Thymus (tissue), 11 donors: ENCODE results near the gene ELMOD2. TPM values are rescaled to one million over a fixed set of nuclear protein-coding genes. Genes with fewer than 3 reads are reported as not detected.

Source experiments
- DNase-seq, 9 donors: peaks; one replicate each; pipeline ENCODE4 v3.0.0-alpha.2; 2013; ENCODE audit warnings: low spot score in 9 of 9, low read depth in 6 of 9, missing footprints in 1 of 9
- H3K27ac ChIP-seq, 2 donors: one replicate each; pipeline ENCODE4 v1.5.1; 2013; ENCODE audit warnings: control low read depth in 1 of 2, low read depth in 1 of 2, low read length in 1 of 2, mild to moderate bottlenecking in 1 of 2, moderate library complexity in 1 of 2
- H3K27me3 ChIP-seq, 2 donors: one replicate each; pipeline ENCODE4 v1.5.1; 2013; ENCODE audit warnings: low read length in 1 of 2; ENCODE audit not compliant: control insufficient read depth in 2 of 2, insufficient read depth in 1 of 2
- H3K36me3 ChIP-seq, 2 donors: one replicate each; pipeline ENCODE4 v1.5.1; 2013; ENCODE audit warnings: low read length in 1 of 2, mild to moderate bottlenecking in 1 of 2, moderate library complexity in 1 of 2; ENCODE audit not compliant: control insufficient read depth in 2 of 2, insufficient read depth in 2 of 2
- H3K4me1 ChIP-seq, 2 donors: one replicate each; pipeline ENCODE4 v1.5.1; 2013; ENCODE audit warnings: low read length in 2 of 2; ENCODE audit not compliant: control insufficient read depth in 2 of 2, insufficient read depth in 2 of 2
- H3K4me3 ChIP-seq, 2 donors: one replicate each; pipeline ENCODE4 v1.5.1; 2013; ENCODE audit warnings: low read length in 2 of 2, control low read depth in 1 of 2, mild to moderate bottlenecking in 1 of 2
- H3K9me3 ChIP-seq, 2 donors: one replicate each; pipeline ENCODE4 v1.5.1; 2013; ENCODE audit warnings: low read length in 1 of 2, mild to moderate bottlenecking in 1 of 2; ENCODE audit not compliant: control insufficient read depth in 2 of 2, insufficient read depth in 1 of 2
- WGBS: extraction: QIAGEN DNeasy Blood & Tissue Kit; methylation state at CpG from one replicate; pipeline ENCODE4 v1.1.7; 2013; 5-methylcytosine and 5-hydroxymethylcytosine counted together
- polyA plus RNA-seq: library from polyadenylated mRNA; stranded (reverse); fragments of 200-250 nt; gene quantifications from one replicate; pipeline ENCODE4 v1.2.3, GENCODE V29; 2013
- total RNA-seq: library from RNA; stranded (reverse); fragments of 120-200 nt; gene quantifications from one replicate; pipeline ENCODE4 v1.2.4, GENCODE V29; 2013
- donor health status: healthy.

The ELMOD2 gene
- total and polyA plus RNA-seq, 2 donors: 17.2 to 25.6 TPM

GRCh38 chr4:140568507-140569306 is 44.7 kb downstream of the ELMOD2 start, which contains the start of gene UCP1:
Gene UCP1, minus strand, starts transcription at chr4:140568961. Its CDS starts 232 bp downstream, at chr4:140568729.
- Histone ChIP-seq H3K9me3 (peaks cover 0 to 5% of the 10 kb centered on the region in 2 donors), H3K4me3 (peak within 1 kb of the TSS in 1 of 2 donors; percentile 33), H3K27ac (no peak within 1 kb of the TSS), H3K27me3 (peaks cover 38 to 74% of the 10 kb centered on the region in 2 donors), H3K36me3 (no peaks in the 10 kb centered on the region), H3K4me1 (peaks cover 3 to 13% of the 10 kb centered on the region in 2 donors)
- no peak for DNase-seq
- 3% methylated on average over 69 of the region's 69 CpGs for WGBS

GRCh38 chr4:140569307-140569638 is 45.3 kb downstream of the ELMOD2 start:
- no peak for DNase-seq
- no peaks in the 10 kb centered on the region for H3K36me3 ChIP-seq
- H3K27me3 ChIP-seq: peaks cover 38 to 74% of the 10 kb centered on the region in 2 donors
- H3K4me1 ChIP-seq: peaks cover 3 to 13% of the 10 kb centered on the region in 2 donors
- peaks cover 0 to 5% of the 10 kb centered on the region in 2 donors for H3K9me3 ChIP-seq
- H3K27ac ChIP-seq: no peak overlapping the region
- peak overlapping the region in 1 of 2 donors; percentile 33 for H3K4me3 ChIP-seq
- 60% methylated on average over 7 of the region's 7 CpGs for WGBS

GRCh38 chr4:140571620-140572019 is 47.7 kb downstream of the ELMOD2 start:
- H3K4me1 ChIP-seq: peaks cover 3 to 13% of the 10 kb centered on the region in 2 donors
- H3K4me3 ChIP-seq: no peak overlapping the region
- H3K27ac ChIP-seq: no peak overlapping the region
- H3K9me3 ChIP-seq: peaks cover 0 to 5% of the 10 kb centered on the region in 2 donors
- no peak for DNase-seq
- H3K27me3 ChIP-seq: peaks cover 38 to 71% of the 10 kb centered on the region in 2 donors
- 93% methylated on average over 2 of the region's 2 CpGs for WGBS
- no peaks in the 10 kb centered on the region for H3K36me3 ChIP-seq

- Histone ChIP-seq H3K27me3 (peaks cover 17 to 67% of the 10 kb centered on the region in 2 donors), H3K4me1 (no peaks in the 10 kb centered on the region), H3K36me3 (no peaks in the 10 kb centered on the region), H3K9me3 (peaks cover 0 to 1% of the 10 kb centered on the region in 2 donors), H3K4me3 (no peak overlapping the region), H3K27ac (no peak overlapping the region)
- DNase-seq: no peak
- WGBS: 79% methylated on average over 4 of the region's 4 CpGs
Measured at GRCh38 chr4:140575489-140575888, 51.5 kb downstream of the ELMOD2 start.

- 37% methylated on average over 27 of the region's 27 CpGs for WGBS
- Histone ChIP-seq H3K27me3 (peaks cover 9 to 49% of the 10 kb centered on the region in 2 donors), H3K27ac (no peak overlapping the region), H3K4me3 (no peak overlapping the region), H3K9me3 (peaks cover 0 to 1% of the 10 kb centered on the region in 2 donors), H3K4me1 (no peaks in the 10 kb centered on the region), H3K36me3 (no peaks in the 10 kb centered on the region)
- no peak for DNase-seq
Measured at GRCh38 chr4:140579278-140579677, 55.3 kb downstream of the ELMOD2 start.

GRCh38 chr4:140581078-140581477 is 57.1 kb downstream of the ELMOD2 start:
- H3K27ac ChIP-seq: no peak overlapping the region
- WGBS: 97% methylated on average over 3 of the region's 3 CpGs
- no peak for DNase-seq
- H3K36me3 ChIP-seq: no peaks in the 10 kb centered on the region
- peaks cover 0 to 1% of the 10 kb centered on the region in 2 donors for H3K9me3 ChIP-seq
- peaks cover 9 to 43% of the 10 kb centered on the region in 2 donors for H3K27me3 ChIP-seq
- H3K4me3 ChIP-seq: no peak overlapping the region
- H3K4me1 ChIP-seq: no peaks in the 10 kb centered on the region

- Histone ChIP-seq H3K36me3 (no peaks in the 10 kb centered on the region), H3K4me1 (no peaks in the 10 kb centered on the region), H3K9me3 (no peaks in the 10 kb centered on the region), H3K4me3 (no peak overlapping the region), H3K27ac (no peak overlapping the region), H3K27me3 (peaks cover 2 to 22% of the 10 kb centered on the region in 2 donors)
- no peak for DNase-seq
- 89% methylated on average over 1 of the region's 1 CpG for WGBS
Measured at GRCh38 chr4:140584439-140584838, 60.5 kb downstream of the ELMOD2 start.

GRCh38 chr4:140595065-140595464 is 71.1 kb downstream of the ELMOD2 start:
- Histone ChIP-seq H3K4me1 (no peaks in the 10 kb centered on the region), H3K27ac (no peak overlapping the region), H3K9me3 (no peaks in the 10 kb centered on the region), H3K36me3 (no peaks in the 10 kb centered on the region), H3K27me3 (peaks cover 0 to 3% of the 10 kb centered on the region in 2 donors), H3K4me3 (no peak overlapping the region)
- 51% methylated on average over 1 of the region's 1 CpG for WGBS
- peak in 1 of 9 donors; percentile 17 for DNase-seq

GRCh38 chr4:140600408-140600807 is 76.4 kb downstream of the ELMOD2 start:
- Histone ChIP-seq H3K27ac (no peak overlapping the region), H3K27me3 (no peaks in the 10 kb centered on the region), H3K36me3 (no peaks in the 10 kb centered on the region), H3K4me1 (no peaks in the 10 kb centered on the region), H3K9me3 (no peaks in the 10 kb centered on the region), H3K4me3 (no peak overlapping the region)
- DNase-seq: no peak
- 98% methylated on average over 8 of the region's 8 CpGs for WGBS
